ENCODE results near the gene CEACAM3.

Gene CEACAM3

GRCh38 chr19:41793414-41793727 lies 3.0 kb upstream of the CEACAM3 start:
- DNase-seq, result no peak

- peak; percentile 55 to 60 for DNase-seq
Measured at GRCh38 chr19:41795031-41795461, 1.3 kb upstream of the CEACAM3 start.

DNA sequence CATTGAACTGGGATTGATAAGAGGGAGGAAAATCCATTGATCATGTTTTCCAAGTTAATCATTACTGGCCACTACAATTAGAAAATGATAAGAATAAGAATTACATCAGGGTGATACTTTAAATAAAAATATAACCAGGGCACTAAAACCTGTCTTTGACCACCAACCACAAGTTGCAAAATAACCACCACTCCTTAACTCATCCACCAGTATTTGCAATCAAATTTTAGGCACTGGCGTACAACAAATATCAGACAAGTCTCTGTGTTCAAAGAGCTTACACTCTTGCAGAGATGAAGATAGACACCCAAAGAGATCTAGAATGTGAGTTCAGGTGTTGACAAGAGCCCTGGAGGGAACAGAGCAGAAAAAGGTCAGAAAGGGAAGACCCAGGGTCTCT lies 514 bp downstream of the CEACAM3 start:
- DNase-seq, result no peak

GRCh38 chr19:41799444-41800000 lies 3.1 kb downstream of the CEACAM3 start:
- no peak for DNase-seq

- no peak for DNase-seq
Measured at GRCh38 chr19:41801031-41801430, 4.6 kb downstream of the CEACAM3 start.

DNA sequence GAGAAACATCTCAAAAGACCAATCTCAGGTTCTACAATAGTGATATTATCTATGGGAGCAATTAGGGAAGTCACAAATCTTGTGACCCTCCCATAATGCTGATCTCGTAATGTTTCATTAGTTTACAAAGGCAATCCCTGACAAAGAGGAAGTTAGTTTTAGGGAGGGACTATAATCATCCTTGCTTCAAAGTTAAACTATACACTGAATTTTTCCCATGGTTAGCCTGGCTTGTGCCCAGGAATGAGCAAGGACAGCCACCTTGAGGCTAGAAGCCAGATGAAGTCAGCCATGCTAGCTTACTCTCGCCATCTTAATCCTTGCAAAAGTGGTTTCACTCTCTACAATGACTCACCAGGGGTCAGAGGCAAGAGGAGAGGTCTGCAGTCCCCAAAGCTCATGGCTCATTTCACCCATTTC lies 5.4 kb downstream of the CEACAM3 start:
- DNase-seq, result no peak

GRCh38 chr19:41802770-41803169 lies 6.4 kb downstream of the CEACAM3 start:
- no peak for DNase-seq

DNA sequence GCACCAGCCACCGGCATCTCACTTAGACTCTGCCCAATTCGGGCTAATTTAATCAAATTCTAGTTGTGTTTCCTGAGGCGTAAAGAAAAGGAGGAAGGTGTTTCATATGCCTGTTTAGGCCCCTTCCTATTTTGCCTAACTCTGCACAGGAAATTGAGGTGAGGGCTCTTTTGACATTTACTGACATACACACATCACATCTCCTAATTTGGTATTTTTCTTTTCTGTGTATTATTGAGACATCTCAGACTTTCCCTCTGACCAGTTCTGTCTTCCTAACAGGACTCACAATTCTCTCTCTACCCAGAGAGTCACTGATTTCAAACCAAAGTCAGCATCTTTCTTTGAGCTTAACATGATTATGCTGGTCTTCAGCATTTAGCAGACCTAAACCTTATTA lies 7.9 kb downstream of the CEACAM3 start:
- no peak for DNase-seq

DNA sequence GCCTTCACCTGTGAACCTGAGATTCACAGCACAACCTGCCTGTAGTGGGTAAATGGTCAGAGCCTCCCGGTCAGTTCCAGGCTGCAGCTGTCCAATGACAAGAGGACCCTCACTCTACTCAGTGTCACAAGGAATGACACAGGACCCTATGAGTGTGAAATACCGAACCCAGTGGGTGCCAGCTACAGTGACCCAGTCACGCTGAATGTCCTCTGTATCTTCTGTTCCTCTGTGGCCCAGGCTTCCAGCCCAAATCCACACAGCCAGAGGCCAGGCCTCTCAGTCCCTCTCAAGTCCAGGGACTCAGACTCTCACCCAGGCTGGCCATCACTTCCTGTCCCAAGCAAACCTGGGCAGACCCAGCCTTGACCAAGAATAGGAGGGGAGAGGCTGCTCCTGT lies 10.8 kb downstream of the CEACAM3 start:
- no peak for DNase-seq

GRCh38 chr19:41808663-41809566 lies 12.5 kb downstream of the CEACAM3 start:
- no peak for DNase-seq

GRCh38 chr19:41810301-41810700 lies 13.9 kb downstream of the CEACAM3 start:
- DNase-seq, result no peak

DNA sequence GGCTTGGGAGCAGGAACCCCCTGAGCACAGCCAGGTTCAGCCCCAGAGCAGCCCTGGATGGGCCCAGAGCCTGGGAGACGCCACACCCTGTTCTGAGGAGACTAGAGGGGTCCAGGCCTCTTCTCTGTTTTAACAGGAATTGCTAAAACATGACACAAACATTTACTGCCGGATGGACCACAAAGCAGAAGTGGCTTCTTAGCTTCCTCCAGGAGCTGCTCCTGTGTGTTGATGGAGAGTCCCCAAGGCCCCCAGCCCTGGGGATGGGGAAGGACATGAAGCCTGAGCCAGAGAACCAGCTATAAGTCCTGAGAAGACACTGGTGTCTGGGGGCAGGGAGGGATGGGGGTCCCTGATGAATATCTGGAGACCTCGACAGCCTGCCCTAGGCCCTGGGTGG lies 14.6 kb downstream of the CEACAM3 start:
- DNase-seq, result no peak

- DNase-seq, result no peak
Measured at GRCh38 chr19:41811981-41812380, 15.6 kb downstream of the CEACAM3 start.

GRCh38 chr19:41813911-41814310 lies 17.5 kb downstream of the CEACAM3 start:
- no peak for DNase-seq

GRCh38 chr19:41815301-41815700 lies 18.9 kb downstream of the CEACAM3 start:
- DNase-seq, result no peak

GRCh38 chr19:41816761-41817160 lies 20.4 kb downstream of the CEACAM3 start:
- DNase-seq, result no peak

GRCh38 chr19:41821003-41821735 lies 24.8 kb downstream of the CEACAM3 start:
- DNase-seq, result peak; percentile 15 to 21

GRCh38 chr19:41837981-41838708 lies 41.8 kb downstream of the CEACAM3 start:
- no peak for DNase-seq

- no peak for DNase-seq
Measured at GRCh38 chr19:41839211-41839610, 42.8 kb downstream of the CEACAM3 start.

DNA sequence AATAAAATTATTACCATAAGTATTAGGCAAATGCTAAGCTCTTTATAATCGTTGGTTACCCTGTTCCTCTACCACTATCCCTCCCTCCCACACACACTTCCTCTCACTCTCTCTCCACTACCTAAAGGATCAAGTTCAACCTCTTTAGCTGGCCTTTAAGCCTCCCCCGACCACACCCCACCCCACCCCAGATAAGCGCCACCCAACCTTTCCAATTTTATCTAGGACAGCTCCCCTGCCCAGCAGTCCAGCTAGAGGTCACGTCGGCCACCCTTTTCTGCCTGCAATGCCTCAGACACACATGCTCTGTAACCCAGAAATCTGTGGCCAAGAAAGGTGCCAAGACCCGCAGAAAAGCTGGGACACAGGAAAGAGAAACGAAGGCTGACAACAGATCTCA lies 47.0 kb downstream of the CEACAM3 start:
- DNase-seq, result no peak

DNA sequence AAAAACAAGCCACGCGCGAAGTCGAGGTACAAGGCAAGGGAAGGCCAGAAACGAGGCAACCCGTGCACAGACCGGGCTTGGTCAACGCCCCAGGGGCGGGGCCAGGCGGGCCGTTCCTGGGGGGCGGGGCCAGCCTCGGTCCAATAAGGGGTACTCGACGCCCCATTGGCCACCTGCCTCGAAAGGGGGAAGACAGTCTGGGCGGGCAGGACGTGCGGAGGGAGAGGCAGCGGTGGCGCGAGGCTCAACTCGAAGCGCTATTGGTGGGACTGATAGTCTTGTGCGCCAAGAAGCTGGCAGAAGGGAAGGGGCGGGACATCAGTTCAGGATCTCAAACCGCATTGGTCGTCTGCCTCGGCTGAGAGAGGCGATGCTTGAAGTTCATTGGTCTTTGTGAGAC lies 48.2 kb downstream of the CEACAM3 start, which contains the start of gene LYPD4:
LYPD4 (minus strand) TSS at position 83 of the 400 bp plus-strand sequence. CDS start 5,398 bp downstream, outside the sequence.
- no peak for DNase-seq

GRCh38 chr19:41845001-41845050 lies 48.4 kb downstream of the CEACAM3 start, which contains the start of gene DMRTC2:
TSS of gene DMRTC2 (plus strand) at chr19:41845042. CDS start at chr19:41847429, 2,387 bp downstream.
- no peak for DNase-seq

- DNase-seq, result no peak
Measured at GRCh38 chr19:41845051-41845590, 48.7 kb downstream of the CEACAM3 start.
